KMS-11 (cell line): ENCODE results near the gene SNAP29.

Source experiments
- H2AFZ ChIP-seq: fragments of 200-600 bp; sonication (generic); 2 replicates; pipeline ENCODE4 v1.6.1; 2016; ENCODE audit warnings: antibody characterized with exemption, mixed run types, low read depth
- H3K27ac ChIP-seq: fragments of 200-600 bp; sonication (generic); 2 replicates; pipeline ENCODE4 v1.6.1; 2016; ENCODE audit warnings: mild to moderate bottlenecking, mixed run types
- H3K27me3 ChIP-seq: fragments of 200-600 bp; sonication (generic); 2 replicates; pipeline ENCODE4 v1.6.1; 2017; ENCODE audit warnings: mild to moderate bottlenecking, low read depth, mixed run types, moderate library complexity; ENCODE audit not compliant: insufficient read depth
- H3K36me3 ChIP-seq: fragments of 200-600 bp; sonication (generic); 2 replicates; pipeline ENCODE4 v1.6.1; 2017; ENCODE audit warnings: mild to moderate bottlenecking, mixed run types; ENCODE audit not compliant: insufficient read depth
- H3K4me1 ChIP-seq: fragments of 200-600 bp; sonication (generic); 2 replicates; pipeline ENCODE4 v1.6.1; 2016; ENCODE audit warnings: mild to moderate bottlenecking, low read depth, mixed run types; ENCODE audit not compliant: poor library complexity, severe bottlenecking
- H3K4me2 ChIP-seq: fragments of 200-600 bp; sonication (generic); 2 replicates; pipeline ENCODE4 v1.7.0; 2016; ENCODE audit warnings: mild to moderate bottlenecking, mixed run types
- H3K4me3 ChIP-seq: fragments of 200-600 bp; sonication (generic); IDR thresholded peaks from 2 replicates; pipeline ENCODE4 v1.6.1; 2017; ENCODE audit warnings: low read depth, low read length, mixed read lengths; ENCODE audit not compliant: insufficient read depth
- H3K79me2 ChIP-seq: fragments of 200-600 bp; sonication (generic); 2 replicates; pipeline ENCODE4 v1.6.1; 2016; ENCODE audit warnings: low read depth, mixed run types; ENCODE audit not compliant: insufficient read depth
- H3K9ac ChIP-seq: fragments of 200-600 bp; sonication (generic); 2 replicates; pipeline ENCODE4 v1.6.1; 2016; ENCODE audit warnings: mild to moderate bottlenecking, mixed run types
- H4K20me1 ChIP-seq: fragments of 200-600 bp; sonication (generic); 2 replicates; pipeline ENCODE4 v1.6.1; 2016; ENCODE audit warnings: mild to moderate bottlenecking, mixed run types; ENCODE audit not compliant: insufficient read depth
- CTCF ChIP-seq: fragments of 200-600 bp; sonication (generic); conservative IDR thresholded peaks from 2 replicates; pipeline ENCODE4 v1.6.1; 2017; ENCODE audit warnings: low read depth, mild to moderate bottlenecking, antibody characterized with exemption, low read length, moderate library complexity, mixed read lengths

The SNAP29 gene

GRCh38 chr22:20873214-20873613, 14.4 kb downstream of the SNAP29 start:
- H3K4me2 ChIP-seq, result no peak overlapping the region
- no peaks in the 10 kb centered on the region for H3K27me3 ChIP-seq
- H3K4me1 ChIP-seq, result no peaks in the 10 kb centered on the region
- no peaks in the 10 kb centered on the region for H3K79me2 ChIP-seq
- H3K9ac ChIP-seq, result no peak overlapping the region
- H3K36me3 ChIP-seq, result no peaks in the 10 kb centered on the region
- H3K4me3 ChIP-seq, result no peak overlapping the region
- H4K20me1 ChIP-seq, result no peaks in the 10 kb centered on the region
- no peak for TF ChIP-seq CTCF
- no peak overlapping the region for H3K27ac ChIP-seq
- no peak overlapping the region for H2AFZ ChIP-seq

GRCh38 chr22:20875296-20875695, 16.5 kb downstream of the SNAP29 start:
- Histone ChIP-seq H3K4me2 (no peak overlapping the region), H3K27ac (no peak overlapping the region), H3K79me2 (no peaks in the 10 kb centered on the region), H2AFZ (no peak overlapping the region), H3K4me3 (no peak overlapping the region), H3K4me1 (no peaks in the 10 kb centered on the region), H3K27me3 (no peaks in the 10 kb centered on the region), H4K20me1 (no peaks in the 10 kb centered on the region), H3K9ac (no peak overlapping the region), H3K36me3 (no peaks in the 10 kb centered on the region)
- TF ChIP-seq CTCF, result no peak

- H3K36me3 ChIP-seq, result no peaks in the 10 kb centered on the region
- H3K79me2 ChIP-seq, result no peaks in the 10 kb centered on the region
- no peaks in the 10 kb centered on the region for H3K4me1 ChIP-seq
These were observed 18.9 kb downstream of the SNAP29 start for GRCh38 chr22:20877715-20878114.

GRCh38 chr22:20881231-20881630, 22.4 kb downstream of the SNAP29 start:
- no peak overlapping the region for H3K4me2 ChIP-seq
- H3K4me3 ChIP-seq, result no peak overlapping the region

More at GRCh38 chr22:20877715-20878114, 18.9 kb downstream of the SNAP29 start:
- Histone ChIP-seq H3K9ac (no peak overlapping the region), H4K20me1 (no peaks in the 10 kb centered on the region), H3K4me3 (no peak overlapping the region), H2AFZ (no peak overlapping the region), H3K27me3 (no peaks in the 10 kb centered on the region), H3K4me2 (no peak overlapping the region), H3K27ac (no peak overlapping the region)
- TF ChIP-seq CTCF, result no peak

More at GRCh38 chr22:20881231-20881630, 22.4 kb downstream of the SNAP29 start:
- Histone ChIP-seq H2AFZ (no peak overlapping the region), H4K20me1 (no peaks in the 10 kb centered on the region), H3K79me2 (no peaks in the 10 kb centered on the region), H3K27ac (no peak overlapping the region), H3K9ac (no peak overlapping the region), H3K27me3 (no peaks in the 10 kb centered on the region), H3K4me1 (no peaks in the 10 kb centered on the region), H3K36me3 (no peaks in the 10 kb centered on the region)
- TF ChIP-seq CTCF, result no peak
